Occipital lobe (tissue), 2 donors: Measurements from ENCODE around the gene DGKH. TPM values are rescaled to one million over a fixed set of nuclear protein-coding genes. Genes with fewer than 3 reads are reported as not detected.
A peak's percentile ranks its signal among the peaks of the same experiment; 100 is the strongest.
"Not testable (repeated sequence)": the region's sequence is repeated elsewhere in the genome, so short reads cannot be mapped to it uniquely, and the experiment has no call there.

ENCODE experiments used
- DNase-seq: peaks from one replicate; lab custom pipeline; 2025; lab: John Stamatoyannopoulos, UW
- total RNA-seq: library from RNA; depleted of rRNA; stranded (reverse); fragments of >200 nt; gene quantifications from one replicate; pipeline ENCODE4 v1.2.3, GENCODE V29; 2014

Gene DGKH
- total RNA-seq, 1 donor from 2014 or later, result 20.0 TPM

- no peak for DNase-seq
These were observed 176.6 kb downstream of the DGKH start for GRCh38 chr13:42225051-42225450.

GRCh38 chr13:42226759-42227158, 178.3 kb downstream of the DGKH start:
- not testable (repeated sequence) for DNase-seq

DNA sequence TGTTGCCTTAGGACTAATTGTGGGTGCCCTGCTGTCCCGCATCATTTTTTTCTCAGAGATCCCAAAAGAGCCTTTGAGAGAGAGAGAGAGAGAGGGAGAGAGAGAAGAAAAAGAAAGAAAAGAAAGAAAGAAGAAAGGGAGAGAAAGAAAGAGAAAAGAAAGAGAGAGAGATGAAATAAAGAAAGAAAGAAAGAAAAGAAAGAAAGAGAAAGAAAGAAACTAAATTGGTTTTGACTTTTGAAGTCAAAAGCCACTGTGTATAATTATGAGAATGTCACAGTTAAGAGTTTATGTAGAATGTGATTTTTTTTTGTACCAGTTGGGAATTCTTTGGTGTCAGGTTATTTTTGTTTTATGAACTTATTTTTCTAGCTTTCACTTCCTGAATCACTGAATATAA, 180.1 kb downstream of the DGKH start:
- DNase-seq, result no peak

- DNase-seq, result no peak
These were observed 180.8 kb downstream of the DGKH start for GRCh38 chr13:42229287-42229686.

DNA sequence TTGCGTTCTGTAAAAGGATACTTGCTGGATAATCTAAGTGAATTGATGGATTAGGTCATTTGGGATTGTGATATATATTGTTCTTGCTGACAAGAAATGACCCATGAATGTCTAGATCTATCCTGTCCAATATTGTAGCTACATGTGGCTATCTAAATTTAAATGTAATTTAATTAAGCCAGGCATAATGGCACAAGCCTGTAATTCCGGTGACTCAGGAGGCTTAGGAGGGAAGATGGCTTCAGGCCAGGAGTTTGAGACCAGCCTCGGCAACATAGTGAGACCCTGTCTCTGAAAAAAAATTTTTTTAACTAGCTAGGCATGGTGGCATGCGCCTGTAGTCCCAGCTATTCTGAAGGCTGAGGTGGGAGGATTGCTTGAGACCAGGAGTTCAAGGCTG, 184.2 kb downstream of the DGKH start:
- no peak for DNase-seq

GRCh38 chr13:42233726-42234125, 185.3 kb downstream of the DGKH start:
- DNase-seq, result no peak

GRCh38 chr13:42239161-42239560, 190.7 kb downstream of the DGKH start:
- no peak for DNase-seq

- DNase-seq, result no peak
These were observed 191.2 kb downstream of the DGKH start for GRCh38 chr13:42239644-42240043.

GRCh38 chr13:42246541-42246940, 198.1 kb downstream of the DGKH start:
- no peak for DNase-seq

DNA sequence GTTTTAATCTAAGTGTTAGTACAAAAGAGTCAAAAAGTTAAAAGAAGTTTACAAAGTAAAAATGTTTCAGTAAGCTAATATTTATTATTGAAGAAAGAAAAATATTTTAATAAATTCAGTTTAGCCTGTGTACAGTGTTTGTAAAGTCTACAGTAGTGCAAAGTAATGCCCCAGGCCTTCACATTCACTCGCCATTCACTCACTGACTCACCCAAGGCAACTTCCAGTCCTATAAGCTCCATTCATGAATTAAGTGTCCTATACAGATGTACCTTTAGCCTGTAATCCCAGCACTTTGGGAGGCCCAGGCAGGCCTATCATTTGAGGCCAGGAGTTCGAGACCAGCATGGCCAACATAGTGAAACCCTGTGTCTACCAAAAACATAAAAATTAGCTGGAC, 199.4 kb downstream of the DGKH start:
- no peak for DNase-seq

DNA sequence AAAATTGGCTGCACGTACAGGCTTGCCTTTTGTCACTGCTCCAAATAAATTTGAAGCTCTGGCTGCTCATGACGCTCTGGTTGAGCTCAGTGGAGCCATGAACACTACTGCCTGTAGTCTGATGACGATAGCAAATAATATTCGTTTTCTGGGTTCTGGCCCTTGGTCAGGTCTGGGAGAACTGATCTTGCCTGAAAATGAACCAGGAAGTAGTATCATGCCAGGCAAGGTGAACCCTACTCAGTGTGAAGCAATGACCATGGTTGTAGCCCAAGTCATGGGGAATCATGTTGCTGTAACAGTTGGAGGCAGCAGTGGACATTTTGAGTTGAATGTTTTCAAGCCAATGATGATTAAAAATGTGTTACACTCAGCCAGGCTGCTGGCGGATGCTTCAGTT, 207.4 kb downstream of the DGKH start:
- DNase-seq, result no peak

DNA sequence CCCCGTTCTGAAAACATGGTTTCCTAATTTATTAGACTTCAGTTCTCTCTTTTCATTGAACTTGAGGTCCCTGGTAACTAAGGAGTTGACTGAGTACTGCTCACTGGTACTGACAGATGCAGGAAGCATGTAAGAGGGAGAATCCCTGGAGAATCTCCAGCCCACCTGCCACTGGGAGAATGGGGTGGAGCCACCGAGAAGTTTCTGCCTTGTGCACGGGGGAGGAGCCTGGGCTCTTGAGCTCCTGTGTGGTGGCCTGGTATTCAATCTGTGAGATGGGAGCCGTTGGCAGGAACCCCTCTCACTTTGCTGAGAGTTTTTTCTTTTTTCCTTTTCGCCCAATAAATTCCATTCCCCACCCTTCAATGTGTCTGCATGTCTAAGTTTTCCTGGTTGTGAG, 210.3 kb downstream of the DGKH start:
- no peak for DNase-seq

DNA sequence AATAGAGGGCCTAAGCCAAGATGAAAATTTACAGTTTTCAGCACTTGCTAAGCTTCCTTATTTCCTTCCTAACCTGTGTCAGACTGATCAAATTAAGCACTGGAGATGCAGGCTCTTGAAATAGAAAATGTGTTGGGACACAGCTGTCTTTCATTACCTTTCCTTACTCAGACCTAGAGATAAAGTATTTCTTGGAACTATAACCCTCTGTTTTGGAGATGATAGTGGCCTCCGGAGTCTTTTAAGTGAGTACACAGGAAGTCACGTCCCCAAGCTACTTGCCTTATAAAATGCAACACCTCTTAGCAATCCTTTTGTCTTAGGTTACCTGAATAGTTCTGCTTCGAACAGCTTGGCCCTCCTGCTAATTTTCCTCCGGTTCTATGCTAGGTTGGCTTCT, 211.1 kb downstream of the DGKH start:
- no peak for DNase-seq

- no peak for DNase-seq
These were observed 212.6 kb downstream of the DGKH start for GRCh38 chr13:42260903-42261654.

DNA sequence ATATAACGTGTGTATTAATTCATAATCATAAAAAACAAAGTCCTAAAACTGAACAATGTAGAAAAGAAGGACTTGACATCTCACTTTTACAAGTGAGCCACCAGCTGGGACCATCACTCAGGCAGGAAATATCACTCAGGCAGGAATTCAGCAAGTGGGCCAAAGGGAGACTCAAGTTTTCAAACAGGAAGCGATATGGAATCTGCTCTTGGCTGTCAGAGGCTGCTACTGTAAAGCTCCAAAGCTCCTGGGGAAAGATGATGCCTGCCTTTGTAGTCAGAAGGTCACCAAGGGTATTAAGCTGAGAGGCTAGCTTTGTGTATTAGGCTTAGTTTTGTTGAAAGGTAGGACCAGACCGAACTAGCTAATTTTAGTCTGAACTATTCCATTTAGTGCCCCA, 218.0 kb downstream of the DGKH start:
- DNase-seq, result no peak

DNA sequence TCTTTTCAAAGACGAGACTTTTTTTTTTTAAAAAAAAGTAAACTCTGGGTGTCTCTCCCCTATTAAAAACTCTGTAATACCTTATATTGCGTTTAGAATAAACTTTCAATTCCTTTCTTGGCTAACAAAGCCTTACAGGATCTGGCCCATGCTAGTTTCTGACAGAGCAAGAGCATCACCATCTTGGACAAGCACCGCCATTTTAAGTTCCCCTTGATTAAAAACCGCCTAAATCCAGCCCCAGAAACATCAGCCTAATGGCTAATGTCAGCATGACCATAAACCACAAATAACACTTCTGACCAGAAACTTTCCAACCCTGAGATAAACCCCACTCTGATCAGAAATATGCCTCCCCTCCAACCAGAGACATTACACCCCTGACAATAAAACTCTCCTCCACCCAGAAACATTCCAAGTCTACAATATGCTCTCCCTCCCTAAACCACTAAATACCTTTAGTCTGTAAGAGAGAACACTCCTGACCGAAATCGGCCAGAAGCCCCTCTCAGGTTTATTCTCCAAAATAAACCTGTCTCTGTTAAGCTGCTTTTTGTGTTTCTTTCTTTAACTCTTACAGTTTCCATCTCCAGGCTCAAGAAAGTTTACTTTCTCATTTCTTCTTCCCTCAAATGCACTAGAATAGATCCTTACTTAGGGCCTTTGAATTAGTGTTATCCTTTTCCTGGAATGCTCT, 221.9 kb downstream of the DGKH start:
- no peak for DNase-seq

GRCh38 chr13:42270857-42271215, 222.4 kb downstream of the DGKH start:
- DNase-seq, result no peak

GRCh38 chr13:42271337-42272114, 223.1 kb downstream of the DGKH start:
- peak; percentile 98 for DNase-seq

DNA sequence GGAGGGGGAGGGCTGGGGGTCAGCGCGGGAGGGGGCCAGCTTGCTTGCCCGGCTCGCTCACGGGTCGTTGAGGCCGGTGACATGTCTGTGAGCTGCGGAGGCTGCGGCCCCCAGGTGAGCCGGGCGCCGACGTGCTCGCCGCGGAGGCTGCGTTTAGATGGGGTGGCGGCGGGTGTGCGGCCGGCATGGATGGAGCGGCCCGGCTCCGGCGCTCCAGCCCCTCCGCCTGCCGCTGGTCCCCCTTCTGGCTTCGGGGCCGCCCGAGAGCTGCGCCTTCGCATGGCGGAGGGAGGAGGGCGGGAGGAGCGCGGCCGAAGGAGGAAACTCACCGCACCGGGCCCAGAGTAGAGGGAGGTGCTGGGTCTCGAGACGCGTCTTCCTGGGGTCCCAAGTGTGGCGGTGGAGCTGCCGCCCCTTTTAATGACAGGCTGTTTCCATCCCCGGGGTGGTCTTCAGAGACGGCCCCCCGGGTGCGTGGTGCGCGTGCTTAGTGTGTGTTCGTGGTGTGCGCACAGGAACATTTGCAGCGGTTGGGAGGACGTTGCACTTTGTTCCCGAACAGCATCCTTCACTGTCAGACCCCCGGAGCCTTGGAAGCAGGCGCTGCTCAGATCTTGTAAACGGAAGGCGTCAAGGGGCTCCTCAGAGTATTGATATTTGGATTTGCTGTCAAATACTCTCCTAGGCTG, 223.8 kb downstream of the DGKH start, which contains the start of gene AKAP11:
Gene AKAP11 (plus strand): TSS at position 38 of the 689 bp plus-strand sequence. CDS start 14,197 bp downstream, outside the sequence.
- peak; percentile 42 for DNase-seq

GRCh38 chr13:42272804-42273175, 224.3 kb downstream of the DGKH start:
- no peak for DNase-seq

DNA sequence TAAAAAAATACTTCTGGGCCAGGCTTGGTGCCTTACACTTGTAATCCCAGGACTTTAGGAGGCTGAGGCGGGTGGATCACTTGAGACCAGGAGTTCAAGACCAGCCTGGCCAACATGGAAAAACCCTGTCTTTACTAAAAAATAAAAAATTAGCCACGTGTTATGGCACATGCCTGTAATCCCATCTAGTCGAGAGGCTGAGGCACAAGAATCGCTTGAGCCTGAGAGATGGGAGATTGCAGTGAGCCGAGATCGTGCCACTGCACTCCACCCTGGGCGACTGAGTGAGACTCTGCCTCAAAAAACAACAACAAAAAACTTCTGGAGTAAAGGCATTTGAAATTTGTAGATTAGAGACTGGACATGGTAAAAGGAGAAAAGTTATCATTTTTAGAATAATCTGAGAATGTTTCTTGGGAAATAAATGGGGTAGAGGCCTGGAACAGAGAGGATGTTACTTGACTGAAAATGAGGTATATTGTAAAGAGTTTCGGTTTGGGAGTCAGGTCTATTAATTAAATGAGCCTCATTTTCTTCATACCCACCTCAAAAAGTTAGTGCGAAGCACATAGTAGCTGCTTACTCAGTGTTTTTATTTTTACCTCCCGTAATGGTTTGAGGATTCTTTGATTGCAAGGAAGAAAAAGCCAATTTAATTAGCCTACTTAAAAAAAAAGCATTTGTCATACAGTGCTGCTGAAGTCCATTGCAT, 226.1 kb downstream of the DGKH start:
- no peak for DNase-seq
